Small intestine (tissue), 16 donors: ENCODE results near the gene TMEM92. TPM values are rescaled to one million over a fixed set of nuclear protein-coding genes. Genes with fewer than 3 reads are reported as not detected.
A peak's percentile ranks its signal among the peaks of the same experiment; 100 is the strongest.

Experiments
- DNase-seq, 2 donors: peaks; one replicate each; pipeline versions ENCODE4 v3.0.0 to v3.0.0-alpha.2; 2013
- FAIRE-seq: peaks from 2 replicates; lab custom pipeline; 2012; peaks lifted over from hg19 to GRCh38; lab: Jason Lieb, UNC
- H3K27ac ChIP-seq, 3 donors: one replicate each; pipeline ENCODE4 v1.5.1; 2013; ENCODE audit warnings: low read length in 2 of 3, mild to moderate bottlenecking in 2 of 3, control low read depth in 1 of 3, inconsistent platforms in 1 of 3, low read depth in 1 of 3, moderate library complexity in 1 of 3
- H3K27me3 ChIP-seq, 3 donors: one replicate each; pipeline ENCODE4 v1.6.1; 2013; ENCODE audit warnings: low read length in 3 of 3, inconsistent platforms in 1 of 3; ENCODE audit not compliant: control insufficient read depth in 3 of 3, insufficient read depth in 3 of 3
- H3K36me3 ChIP-seq, 3 donors: one replicate each; pipeline ENCODE4 v1.6.1; 2013; ENCODE audit warnings: low read length in 3 of 3, inconsistent platforms in 1 of 3, low read depth in 1 of 3, mild to moderate bottlenecking in 1 of 3, moderate library complexity in 1 of 3; ENCODE audit not compliant: control insufficient read depth in 3 of 3, insufficient read depth in 2 of 3
- H3K4me1 ChIP-seq, 3 donors: one replicate each; pipeline ENCODE4 v1.6.1; 2013; ENCODE audit warnings: low read length in 2 of 3, inconsistent platforms in 1 of 3, low read depth in 1 of 3, mild to moderate bottlenecking in 1 of 3, moderate library complexity in 1 of 3; ENCODE audit not compliant: control insufficient read depth in 3 of 3, insufficient read depth in 2 of 3
- H3K4me3 ChIP-seq, 3 donors: one replicate each; pipeline ENCODE4 v1.5.1; 2013; ENCODE audit warnings: low read length in 3 of 3, control low read depth in 1 of 3, inconsistent platforms in 1 of 3, low read depth in 1 of 3, mild to moderate bottlenecking in 1 of 3, moderate library complexity in 1 of 3
- H3K9me3 ChIP-seq, 2 donors: one replicate each; pipeline ENCODE4 v1.6.1; 2013; ENCODE audit warnings: low read depth in 1 of 2, low read length in 1 of 2; ENCODE audit not compliant: control insufficient read depth in 2 of 2, insufficient read depth in 1 of 2
- WGBS, 3 donors: extraction: QIAGEN DNeasy Blood & Tissue Kit; methylation state at CpG; one replicate each; pipeline ENCODE4 v1.1.7; 2013; 5-methylcytosine and 5-hydroxymethylcytosine counted together
- long read RNA-seq, 10 donors: transcript quantifications; one replicate each; lab custom pipeline, GENCODE V29; 2026
- polyA plus RNA-seq, 4 donors: library from polyadenylated mRNA; stranded (reverse) in 3 of 4; unstranded in 1 of 4; fragments of 200-250 nt in 3 of 4; fragments of 120-200 nt in 1 of 4; gene quantifications; one replicate each; pipeline versions ENCODE4 v1.2.1 to v1.2.3, GENCODE V29; 2013
- donor health status: healthy with polysubstance abuse.
- donor health status: control.
- donor health status: control.
- donor health status: Bipolar disorder and iron deficiency.
- donor health status: healthy.

TMEM92 gene
- polyA plus RNA-seq = 10 to 100 TPM; 29.1 to 91.1 (median 46.3) TPM
- long read RNA-seq, donor 1 = 0 reads
- long read RNA-seq, donor 2, transcript TMEM92-202 (5 exons, 573 nt) = major isoform, 10 of 10 reads
- long read RNA-seq, donor 2, partial matches to known transcripts = 0 of 10 reads
- long read RNA-seq, donor 2, other reads (novel, unspliced or antisense) = 0 of 10 reads
- long read RNA-seq, donor 3, transcript TMEM92-202 (5 exons, 573 nt) = major isoform, 11 of 36 reads
- long read RNA-seq, donor 3, partial matches to known transcripts = 25 of 36 reads
- long read RNA-seq, donor 3, other reads (novel, unspliced or antisense) = 0 of 36 reads
- long read RNA-seq, donor 4 = 0 reads
- long read RNA-seq, donor 5, transcript TMEM92-202 (5 exons, 573 nt) = major isoform, 5 of 5 reads
- long read RNA-seq, donor 5, partial matches to known transcripts = 0 of 5 reads
- long read RNA-seq, donor 5, other reads (novel, unspliced or antisense) = 0 of 5 reads
- long read RNA-seq, donor 6, transcript TMEM92-202 (5 exons, 573 nt) = major isoform, 28 of 40 reads
- long read RNA-seq, donor 6, partial matches to known transcripts = 11 of 40 reads
- long read RNA-seq, donor 6, other reads (novel, unspliced or antisense) = 0 of 40 reads
- long read RNA-seq, donor 7 = 0 reads
- long read RNA-seq, donor 8 = 0 reads
- long read RNA-seq, donor 9, transcript TMEM92-202 (5 exons, 573 nt) = major isoform, 5 of 5 reads
- long read RNA-seq, donor 9, partial matches to known transcripts = 0 of 5 reads
- long read RNA-seq, donor 9, other reads (novel, unspliced or antisense) = 0 of 5 reads
- long read RNA-seq, donor 10, transcript TMEM92-202 (5 exons, 573 nt) = major isoform, 14 of 14 reads
- long read RNA-seq, donor 10, partial matches to known transcripts = 0 of 14 reads
- long read RNA-seq, donor 10, other reads (novel, unspliced or antisense) = 0 of 14 reads

GRCh38 chr17:50274142-50274896, at the start of gene TMEM92:
TMEM92 (plus strand) TSS chr17:50274466; CDS start chr17:50274502, 36 bp downstream.
- peaks cover 0 to 59% (median under 1%) of the 10 kb centered on the region in 3 donors for H3K4me1 ChIP-seq
- no peaks in the 10 kb centered on the region for H3K9me3 ChIP-seq
- peak within 1 kb of the TSS; percentile 87 to 98 (median 95) for H3K27ac ChIP-seq
- DNase-seq = peak; percentile 94
- peak within 1 kb of the TSS in 2 of 3 donors; percentile 71 to 75 for H3K4me3 ChIP-seq
- peaks cover 0 to 26% (median 0%) of the 10 kb centered on the region in 3 donors for H3K36me3 ChIP-seq
- FAIRE-seq = no peak
- H3K27me3 ChIP-seq = no peaks in the 10 kb centered on the region
- WGBS, 3 donors = 9 to 25% (median 10%) methylated on average over 22 to 23 of the region's 23 CpGs

GRCh38 chr17:50225701-50226240, 48.5 kb upstream of the TMEM92 start:
- H3K9me3 ChIP-seq = peaks cover 0 to 19% of the 10 kb centered on the region in 2 donors
- peaks cover 0 to 2% (median 0%) of the 10 kb centered on the region in 3 donors for H3K27me3 ChIP-seq
- H3K27ac ChIP-seq = no peak overlapping the region
- peaks cover 0 to 5% (median 0%) of the 10 kb centered on the region in 3 donors for H3K4me1 ChIP-seq
- H3K4me3 ChIP-seq = no peak overlapping the region
- WGBS, 3 donors = 71% methylated on average over 3 of the region's 3 CpGs
- DNase-seq (no peak), FAIRE-seq (no peak)
- no peaks in the 10 kb centered on the region for H3K36me3 ChIP-seq

- Histone ChIP-seq H3K9me3 (peaks cover 0 to 4% of the 10 kb centered on the region in 2 donors), H3K27ac (no peak overlapping the region), H3K27me3 (no peaks in the 10 kb centered on the region), H3K36me3 (no peaks in the 10 kb centered on the region), H3K4me1 (no peaks in the 10 kb centered on the region), H3K4me3 (no peak overlapping the region)
- DNase-seq (no peak), FAIRE-seq (no peak)
Observed at GRCh38 chr17:50234581-50234980, 39.7 kb upstream of the TMEM92 start.

- Histone ChIP-seq H3K4me1 (no peaks in the 10 kb centered on the region), H3K27ac (no peak overlapping the region), H3K4me3 (no peak overlapping the region), H3K27me3 (no peaks in the 10 kb centered on the region), H3K9me3 (peaks cover 0 to 4% of the 10 kb centered on the region in 2 donors), H3K36me3 (no peaks in the 10 kb centered on the region)
- WGBS, 3 donors = 49 to 64% (median 61%) methylated on average over 2 of the region's 2 CpGs
- DNase-seq = no peak
- no peak for FAIRE-seq
Observed at GRCh38 chr17:50237901-50238300, 36.4 kb upstream of the TMEM92 start.

DNA sequence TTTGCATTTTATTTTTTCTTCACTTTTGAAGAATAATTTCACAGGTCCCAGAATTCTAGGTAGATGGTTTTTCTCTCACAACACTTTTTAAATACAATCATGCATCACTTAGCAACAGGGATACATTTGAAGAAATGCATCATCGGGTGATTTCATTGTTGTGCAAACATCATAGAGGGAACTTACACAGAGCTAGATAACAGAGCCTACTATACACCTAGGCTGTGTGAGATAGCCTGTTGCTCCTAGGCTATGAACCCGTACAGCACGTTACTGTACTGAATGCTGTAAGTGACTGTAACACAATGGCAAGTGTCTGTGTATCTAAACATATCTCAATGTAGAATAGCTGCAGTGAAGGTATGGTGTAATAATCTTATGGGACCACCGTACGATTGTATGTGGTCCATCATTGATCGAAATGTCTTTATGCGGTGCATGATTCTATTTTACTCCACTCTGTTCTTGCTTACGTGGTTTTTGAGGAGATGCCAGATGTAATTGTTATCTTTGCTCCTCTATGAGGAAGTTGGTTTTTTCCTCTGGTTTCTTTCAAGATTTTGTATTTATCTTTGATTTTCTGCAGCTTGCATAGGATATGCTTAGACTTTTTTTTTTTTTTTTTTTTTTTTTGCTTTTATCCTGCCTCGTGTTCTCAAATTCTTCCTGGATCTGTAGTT, 35.5 kb upstream of the TMEM92 start:
- DNase-seq = peak; percentile 5 to 14
- peaks cover 0 to 4% of the 10 kb centered on the region in 2 donors for H3K9me3 ChIP-seq
- H3K27ac ChIP-seq = no peak overlapping the region
- no peak overlapping the region for H3K4me3 ChIP-seq
- H3K36me3 ChIP-seq = no peaks in the 10 kb centered on the region
- no peaks in the 10 kb centered on the region for H3K4me1 ChIP-seq
- 38 to 52% (median 47%) methylated on average over 9 of the region's 9 CpGs for WGBS, 3 donors
- H3K27me3 ChIP-seq = no peaks in the 10 kb centered on the region
- FAIRE-seq = no peak

GRCh38 chr17:50239937-50240336, 34.3 kb upstream of the TMEM92 start:
- WGBS, 3 donors = 47 to 73% (median 72%) methylated on average over 4 of the region's 4 CpGs
- Histone ChIP-seq H3K27ac (no peak overlapping the region), H3K4me1 (no peaks in the 10 kb centered on the region), H3K36me3 (no peaks in the 10 kb centered on the region), H3K4me3 (no peak overlapping the region), H3K9me3 (no peaks in the 10 kb centered on the region), H3K27me3 (no peaks in the 10 kb centered on the region)
- FAIRE-seq (no peak), DNase-seq (no peak)

GRCh38 chr17:50240851-50241250, 33.4 kb upstream of the TMEM92 start:
- 81 to 90% (median 89%) methylated on average over 1 of the region's 1 CpG for WGBS, 3 donors

More at GRCh38 chr17:50240851-50241250, 33.4 kb upstream of the TMEM92 start:
- no peak for FAIRE-seq
- H3K36me3 ChIP-seq = no peaks in the 10 kb centered on the region
- H3K4me3 ChIP-seq = no peak overlapping the region
- no peaks in the 10 kb centered on the region for H3K9me3 ChIP-seq
- no peak overlapping the region for H3K27ac ChIP-seq
- DNase-seq = no peak
- H3K27me3 ChIP-seq = no peaks in the 10 kb centered on the region
- no peaks in the 10 kb centered on the region for H3K4me1 ChIP-seq
